Measurements from ENCODE around the gene VGF.

DNA sequence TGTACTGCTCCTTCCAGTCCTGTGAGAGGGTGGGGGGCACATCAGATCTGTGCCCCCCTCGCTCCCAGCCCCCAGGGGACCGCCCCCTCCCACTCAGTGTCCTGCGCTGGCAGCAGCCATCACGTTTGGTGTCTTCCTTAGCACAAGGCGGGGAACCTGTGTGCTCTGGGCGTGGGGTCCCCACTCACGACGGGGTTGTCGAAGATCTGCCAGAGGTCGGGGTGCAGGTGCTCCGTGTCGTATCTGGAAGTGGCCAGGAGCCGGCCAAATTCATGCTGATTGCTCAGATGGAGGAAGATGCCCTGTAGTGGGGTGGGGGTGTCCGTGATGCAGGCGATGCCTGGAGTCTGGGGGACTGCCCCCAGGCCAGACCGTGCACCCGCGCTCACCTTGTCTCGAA is 44.8 kb upstream of the VGF start:
- TF ChIP-seq POLR2A (IDR thresholded peaks at IDR 0.05) = no peak
- TF ChIP-seq CTCF (IDR thresholded peaks at IDR 0.05) = no peak
